Liver (tissue), 9 donors: ENCODE measurements around the gene AGPAT4. TPM values are rescaled to one million over a fixed set of nuclear protein-coding genes. Genes with fewer than 3 reads are reported as not detected.

Experiments used
- DNase-seq: peaks from one replicate; pipeline ENCODE4 v3.0.0-alpha.2; 2017; ENCODE audit warnings: low spot score
- H3K27ac ChIP-seq, 2 donors: one replicate each; pipeline ENCODE4 v1.7.0; 2013; ENCODE audit warnings: inconsistent platforms in 2 of 2, low read length in 2 of 2, control low read depth in 1 of 2, low read depth in 1 of 2, mild to moderate bottlenecking in 1 of 2
- H3K27me3 ChIP-seq, 4 donors: one replicate each; pipeline versions ENCODE4 v1.6.1 to v1.7.0; 2013; ENCODE audit warnings: low read length in 3 of 4, inconsistent platforms in 1 of 4, mild to moderate bottlenecking in 1 of 4, moderate library complexity in 1 of 4; ENCODE audit not compliant: control insufficient read depth in 4 of 4, insufficient read depth in 4 of 4
- H3K36me3 ChIP-seq, 4 donors: one replicate each; pipeline versions ENCODE4 v1.6.1 to v1.7.0; 2013; ENCODE audit warnings: low read length in 3 of 4, mild to moderate bottlenecking in 3 of 4, low read depth in 1 of 4, moderate library complexity in 1 of 4; ENCODE audit not compliant: control insufficient read depth in 4 of 4, insufficient read depth in 3 of 4
- H3K4me1 ChIP-seq, 4 donors: one replicate each; pipeline versions ENCODE4 v1.6.1 to v1.7.0; 2013; ENCODE audit warnings: low read length in 3 of 4, mild to moderate bottlenecking in 3 of 4, moderate library complexity in 1 of 4; ENCODE audit not compliant: control insufficient read depth in 4 of 4, insufficient read depth in 4 of 4
- H3K4me3 ChIP-seq, 3 donors: one replicate each; pipeline versions ENCODE4 v1.6.1 to v1.7.0; 2013; ENCODE audit warnings: low read length in 3 of 3, control low read depth in 1 of 3, low read depth in 1 of 3, mild to moderate bottlenecking in 1 of 3
- H3K9ac ChIP-seq, 2 donors: one replicate each; pipeline ENCODE4 v1.7.0; 2013; ENCODE audit warnings: low read length in 2 of 2, mild to moderate bottlenecking in 2 of 2, moderate library complexity in 2 of 2, control low read depth in 1 of 2, low read depth in 1 of 2
- H3K9me3 ChIP-seq, 4 donors: one replicate each; pipeline versions ENCODE4 v1.6.1 to v1.7.0; 2013; ENCODE audit warnings: low read length in 3 of 4; ENCODE audit not compliant: control insufficient read depth in 4 of 4
- ATF3 ChIP-seq: IDR thresholded peaks from 2 replicates; pipeline ENCODE4 v1.6.1; 2016; ENCODE audit warnings: antibody characterized with exemption
- CTCF ChIP-seq: fragments of 150-350 bp; IDR thresholded peaks from 2 replicates; pipeline ENCODE4 v1.5.1; 2017; ENCODE audit warnings: improper control_type of control experiment, low read depth, low read length; ENCODE audit not compliant: missing input control
- EGR1 ChIP-seq, 2 donors: IDR thresholded peaks; 2 replicates each; pipeline ENCODE4 v1.6.1; 2016 to 2018; ENCODE audit warnings: antibody characterized with exemption in 2 of 2, low read depth in 2 of 2
- FOXA1 ChIP-seq: IDR thresholded peaks from 2 replicates; pipeline ENCODE4 v1.6.1; 2016; ENCODE audit warnings: antibody characterized with exemption
- GABPA ChIP-seq, 2 donors: IDR thresholded peaks in 1 of 2; conservative IDR thresholded peaks in 1 of 2; 2 replicates each; pipeline ENCODE4 v1.6.1; 2016; ENCODE audit warnings: antibody characterized with exemption in 2 of 2, mild to moderate bottlenecking in 1 of 2, moderate library complexity in 1 of 2
- HNF4A ChIP-seq, 2 donors: conservative IDR thresholded peaks; 2 replicates each; pipeline ENCODE4 v1.6.1; 2016; ENCODE audit warnings: antibody characterized with exemption in 2 of 2, mild to moderate bottlenecking in 2 of 2
- HNF4G ChIP-seq: IDR thresholded peaks from 2 replicates; pipeline ENCODE4 v1.6.1; 2016; ENCODE audit warnings: antibody characterized with exemption
- JUND ChIP-seq, 2 donors: IDR thresholded peaks; 2 replicates each; pipeline ENCODE4 v1.6.1; 2016; ENCODE audit warnings: antibody characterized with exemption in 2 of 2
- MAX ChIP-seq: IDR thresholded peaks from 2 replicates; pipeline ENCODE4 v1.6.1; 2016; ENCODE audit warnings: antibody characterized with exemption
- RAD21 ChIP-seq, 2 donors: IDR thresholded peaks; 2 replicates each; pipeline ENCODE4 v1.6.1; 2016; ENCODE audit warnings: antibody characterized with exemption in 2 of 2, mild to moderate bottlenecking in 2 of 2
- REST ChIP-seq: IDR thresholded peaks from 2 replicates; pipeline ENCODE4 v1.6.1; 2016; ENCODE audit warnings: antibody characterized with exemption, mild to moderate bottlenecking
- SP1 ChIP-seq: IDR thresholded peaks from 2 replicates; pipeline ENCODE4 v1.6.1; 2018; ENCODE audit warnings: antibody characterized with exemption, mild to moderate bottlenecking
- TAF1 ChIP-seq: conservative IDR thresholded peaks from 2 replicates; pipeline ENCODE4 v1.6.1; 2016; ENCODE audit warnings: antibody characterized with exemption, mild to moderate bottlenecking
- YY1 ChIP-seq: IDR thresholded peaks from 2 replicates; pipeline ENCODE4 v1.6.1; 2016; ENCODE audit warnings: antibody characterized with exemption, mild to moderate bottlenecking
- ZBTB33 ChIP-seq: IDR thresholded peaks from 2 replicates; pipeline ENCODE4 v1.6.1; 2016; ENCODE audit warnings: antibody characterized with exemption
- WGBS: extraction: QIAGEN DNeasy Blood & Tissue Kit; methylation state at CpG from one replicate; pipeline ENCODE4 v1.1.7; 2013; 5-methylcytosine and 5-hydroxymethylcytosine counted together
- polyA plus RNA-seq, 2 donors: library from polyadenylated mRNA; stranded (reverse) in 1 of 2; unstranded in 1 of 2; fragments of 200-250 nt in 1 of 2; fragments of >200 nt in 1 of 2; fragmentation: Nextera tagmentation in 1 of 2; extraction: Ambion mirVana in 1 of 2; gene quantifications; one replicate each; pipeline versions ENCODE4 v1.2.1 to v1.2.3, GENCODE V29; 2013 to 2015
- total RNA-seq, 2 donors: library from RNA; depleted of rRNA; stranded (reverse); fragments of >200 nt; gene quantifications; one replicate each; pipeline ENCODE4 v1.2.3, GENCODE V29; 2014
- donor health status: healthy.
- donor health status: healthy.
- donor health status: healthy.
- donor health status: healthy.
- donor health status: healthy.

AGPAT4 gene
- total and polyA plus RNA-seq, 4 donors = 0.44 to 17.5 (median 0.69) TPM

- no peak for TF ChIP-seq HNF4G
- no peak for TF ChIP-seq TAF1
- no peak for TF ChIP-seq EGR1 (IDR thresholded peaks at IDR 0.05; ENCODE audit: low read depth in 2 of 2)
- no peak for TF ChIP-seq GABPA (IDR thresholded peaks at IDR 0.05 in 1 of 2, conservative IDR thresholded peaks at IDR 0.05 in 1 of 2)
- no peak for TF ChIP-seq MAX
- TF ChIP-seq YY1 = no peak
- no peak for TF ChIP-seq SP1
- no peak for TF ChIP-seq HNF4A (conservative IDR thresholded peaks at IDR 0.05)
- TF ChIP-seq JUND (IDR thresholded peaks at IDR 0.05) = no peak
- no peak for TF ChIP-seq REST
- TF ChIP-seq CTCF = no peak
- TF ChIP-seq RAD21 (IDR thresholded peaks at IDR 0.05) = no peak
- TF ChIP-seq ZBTB33 = no peak
- WGBS = 90% methylated on average over 8 of the region's 8 CpGs
- Histone ChIP-seq H3K27me3 (no peaks in the 10 kb centered on the region), H3K9me3 (no peaks in the 10 kb centered on the region), H3K4me1 (no peaks in the 10 kb centered on the region), H3K9ac (no peak overlapping the region), H3K27ac (no peak overlapping the region), H3K4me3 (no peak overlapping the region), H3K36me3 (no peaks in the 10 kb centered on the region)
- DNase-seq = no peak
These were observed 22.5 kb downstream of the AGPAT4 start for GRCh38 chr6:161251345-161251744.

GRCh38 chr6:161249327-161249726 lies 24.5 kb downstream of the AGPAT4 start:
- Histone ChIP-seq H3K4me3 (no peak overlapping the region), H3K27ac (no peak overlapping the region), H3K9me3 (no peaks in the 10 kb centered on the region), H3K27me3 (no peaks in the 10 kb centered on the region), H3K9ac (no peak overlapping the region), H3K36me3 (no peaks in the 10 kb centered on the region), H3K4me1 (no peaks in the 10 kb centered on the region)
- no peak for DNase-seq
- no peak for TF ChIP-seq ATF3
- no peak for TF ChIP-seq FOXA1
- TF ChIP-seq GABPA (IDR thresholded peaks at IDR 0.05 in 1 of 2, conservative IDR thresholded peaks at IDR 0.05 in 1 of 2) = no peak
- WGBS = 94% methylated on average over 1 of the region's 1 CpG
